ENCODE results near the gene SMIM45.

Gene SMIM45

GRCh38 chr22:41915786-41916493 lies 36.0 kb upstream of the SMIM45 start:
- DNase-seq = no peak

- DNase-seq = no peak
Measured at GRCh38 chr22:41916745-41917358, 35.1 kb upstream of the SMIM45 start.

DNA sequence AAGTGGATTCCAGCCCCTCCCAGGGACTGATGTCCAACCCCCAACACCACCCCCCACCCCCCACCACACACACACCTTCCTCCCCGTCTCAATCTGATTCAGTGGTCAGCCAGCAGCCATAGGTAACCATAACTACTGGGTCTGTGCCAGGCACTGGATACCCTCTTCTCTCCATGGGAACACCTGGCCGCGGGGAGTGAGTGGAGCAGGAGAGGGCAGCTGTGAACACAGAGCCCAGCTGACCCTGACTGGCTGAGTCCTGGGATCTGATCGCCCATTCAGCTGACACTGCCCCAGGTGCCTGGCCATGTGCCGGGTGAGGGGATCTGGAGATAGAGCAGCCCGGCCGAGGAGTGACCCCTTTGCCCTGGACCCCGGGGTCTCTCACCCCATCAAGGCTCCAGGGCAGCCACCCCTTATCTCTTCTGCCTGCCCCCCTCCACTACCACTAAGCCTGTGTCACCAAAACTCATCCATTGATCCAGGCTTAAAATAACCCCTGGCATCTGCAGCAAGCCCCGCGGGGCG lies 34.5 kb upstream of the SMIM45 start:
- DNase-seq = no peak

DNA sequence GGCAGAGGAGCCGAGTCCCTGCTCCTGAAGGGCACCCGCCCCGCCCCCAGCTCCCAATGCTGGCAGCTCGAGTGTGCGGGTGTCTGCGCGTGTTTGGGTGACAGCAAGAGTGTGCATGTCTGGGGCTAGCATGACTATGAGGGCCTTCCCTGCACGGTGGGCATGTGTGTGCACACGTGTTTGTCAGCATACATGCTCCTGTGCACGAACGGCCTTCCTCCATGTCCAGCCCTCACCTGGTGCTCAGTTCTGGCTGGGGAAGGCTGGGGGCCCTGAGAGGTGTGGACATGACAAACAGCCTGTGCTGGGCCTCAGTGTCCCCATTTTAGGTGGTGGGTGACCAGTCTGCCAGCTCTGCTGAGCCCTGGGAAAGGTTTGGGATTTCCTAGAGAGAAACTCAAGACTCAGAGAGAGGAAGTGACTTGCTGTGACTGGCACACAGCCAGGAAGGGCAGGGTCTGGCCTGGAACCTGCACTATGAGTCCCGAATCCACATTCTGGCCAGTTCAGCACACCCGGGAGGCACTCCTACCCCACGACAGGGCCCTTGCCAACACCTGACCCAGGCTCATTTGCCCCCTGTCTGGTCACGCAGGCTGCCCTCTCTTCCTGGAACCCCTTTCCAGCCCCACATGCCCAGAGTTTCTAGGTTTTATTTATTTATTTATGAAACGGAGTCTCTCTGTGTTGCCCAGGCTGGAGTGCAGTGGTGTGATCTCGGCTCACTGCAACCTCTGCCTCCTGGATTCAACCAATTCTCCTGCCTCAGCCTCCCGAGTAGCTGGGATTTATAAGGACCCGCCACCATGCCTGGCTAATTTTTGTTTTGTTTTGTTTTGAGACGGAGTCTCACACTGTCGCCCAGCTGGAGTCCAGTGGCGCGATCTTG lies 33.8 kb upstream of the SMIM45 start:
- DNase-seq = no peak

- DNase-seq = no peak
Measured at GRCh38 chr22:41919357-41920224, 32.4 kb upstream of the SMIM45 start.

- no peak for DNase-seq
Measured at GRCh38 chr22:41920271-41920976, 31.5 kb upstream of the SMIM45 start.

- DNase-seq = no peak
Measured at GRCh38 chr22:41922328-41922727, 29.6 kb upstream of the SMIM45 start.

GRCh38 chr22:41922940-41923594 lies 28.9 kb upstream of the SMIM45 start:
- no peak for DNase-seq

GRCh38 chr22:41923595-41924276 lies 28.2 kb upstream of the SMIM45 start:
- DNase-seq = no peak

- DNase-seq = peak; percentile 72
Measured at GRCh38 chr22:41925783-41926460, 26.0 kb upstream of the SMIM45 start.

- no peak for DNase-seq
Measured at GRCh38 chr22:41927813-41928212, 24.1 kb upstream of the SMIM45 start.

- DNase-seq = no peak
Measured at GRCh38 chr22:41928593-41929417, 23.1 kb upstream of the SMIM45 start.

DNA sequence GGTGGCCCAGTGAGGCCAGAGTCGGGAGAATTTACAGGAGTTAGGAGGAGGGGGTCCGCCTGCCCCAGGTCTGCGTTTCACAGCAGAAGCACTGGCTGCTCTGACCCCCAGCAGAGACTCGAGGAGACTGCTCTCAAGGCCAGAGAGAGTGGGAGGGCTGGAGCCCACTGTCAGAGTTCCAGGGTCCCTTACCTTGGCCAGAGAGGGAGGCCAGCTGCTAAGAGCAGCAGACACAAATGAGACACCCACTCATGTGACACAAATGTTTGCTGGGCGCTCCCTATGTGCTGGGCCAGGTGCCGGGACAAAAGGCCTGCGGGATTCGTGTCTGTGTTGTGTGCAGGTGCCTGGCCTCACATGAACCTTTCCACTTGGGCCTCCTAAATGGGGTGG lies 22.5 kb upstream of the SMIM45 start:
- no peak for DNase-seq

DNA sequence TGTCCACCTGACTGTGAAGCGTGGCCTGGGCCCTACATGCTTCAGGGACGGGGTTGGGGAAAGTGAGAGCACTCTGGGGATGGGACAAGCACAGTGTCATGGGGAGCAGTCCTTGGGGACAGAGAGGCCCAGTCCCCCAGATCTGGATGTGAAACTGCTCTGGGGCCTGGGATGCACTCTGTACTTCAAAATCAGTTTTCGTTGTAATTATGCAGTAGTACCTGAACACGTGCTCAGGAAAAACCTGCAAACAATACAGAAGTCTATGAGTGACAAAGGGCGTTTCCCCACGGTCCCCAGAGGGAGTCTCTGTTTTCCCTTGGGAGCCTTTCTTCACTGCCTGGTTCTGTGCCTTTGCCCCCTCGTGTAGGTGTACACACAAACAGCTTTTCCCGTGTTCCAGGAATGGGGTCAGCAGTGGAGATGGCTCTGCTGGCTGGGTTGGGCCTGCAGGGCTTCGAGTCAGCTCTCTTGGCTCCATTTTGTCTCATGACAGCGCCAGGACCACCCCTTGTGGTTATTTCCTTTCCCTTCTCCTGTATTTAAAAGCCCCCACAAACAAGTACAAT lies 20.2 kb upstream of the SMIM45 start:
- no peak for DNase-seq

- no peak for DNase-seq
Measured at GRCh38 chr22:41932353-41932752, 19.6 kb upstream of the SMIM45 start.

- no peak for DNase-seq
Measured at GRCh38 chr22:41933411-41934177, 18.4 kb upstream of the SMIM45 start.

GRCh38 chr22:41934284-41935014 lies 17.5 kb upstream of the SMIM45 start:
- DNase-seq = no peak
